GM10847 (cell line): ENCODE measurements around the gene SMARCE1.

Source experiments
- POLR2A ChIP-seq: IDR thresholded peaks from 2 replicates; pipeline ENCODE4 v1.6.1; 2011; ENCODE audit not compliant: insufficient read length; ENCODE audit errors: extremely low read depth

SMARCE1 gene

GRCh38 chr17:40582328-40582901 lies 65.2 kb downstream of the SMARCE1 start:
- no peak for TF ChIP-seq POLR2A

GRCh38 chr17:40580140-40580539 lies 67.5 kb downstream of the SMARCE1 start:
- TF ChIP-seq POLR2A = no peak

GRCh38 chr17:40579471-40579870 lies 68.1 kb downstream of the SMARCE1 start:
- no peak for TF ChIP-seq POLR2A

GRCh38 chr17:40577611-40578065 lies 70.0 kb downstream of the SMARCE1 start:
- TF ChIP-seq POLR2A = no peak

- no peak for TF ChIP-seq POLR2A
Measured at GRCh38 chr17:40576113-40576740, 71.4 kb downstream of the SMARCE1 start.
